ENCODE results near the gene FGFR2. TPM values are rescaled to one million over a fixed set of nuclear protein-coding genes. Genes with fewer than 3 reads are reported as not detected.

The FGFR2 gene
- total RNA-seq, 2 experiments from 2014 or later, result 0.14 to 0.22 TPM

- ChIA-PET CTCF (no interaction called here), POLR2A (no interaction called here)
- no peak overlapping the region for H3K27ac Mint-ChIP-seq
- TF ChIP-seq, protein P1, sequence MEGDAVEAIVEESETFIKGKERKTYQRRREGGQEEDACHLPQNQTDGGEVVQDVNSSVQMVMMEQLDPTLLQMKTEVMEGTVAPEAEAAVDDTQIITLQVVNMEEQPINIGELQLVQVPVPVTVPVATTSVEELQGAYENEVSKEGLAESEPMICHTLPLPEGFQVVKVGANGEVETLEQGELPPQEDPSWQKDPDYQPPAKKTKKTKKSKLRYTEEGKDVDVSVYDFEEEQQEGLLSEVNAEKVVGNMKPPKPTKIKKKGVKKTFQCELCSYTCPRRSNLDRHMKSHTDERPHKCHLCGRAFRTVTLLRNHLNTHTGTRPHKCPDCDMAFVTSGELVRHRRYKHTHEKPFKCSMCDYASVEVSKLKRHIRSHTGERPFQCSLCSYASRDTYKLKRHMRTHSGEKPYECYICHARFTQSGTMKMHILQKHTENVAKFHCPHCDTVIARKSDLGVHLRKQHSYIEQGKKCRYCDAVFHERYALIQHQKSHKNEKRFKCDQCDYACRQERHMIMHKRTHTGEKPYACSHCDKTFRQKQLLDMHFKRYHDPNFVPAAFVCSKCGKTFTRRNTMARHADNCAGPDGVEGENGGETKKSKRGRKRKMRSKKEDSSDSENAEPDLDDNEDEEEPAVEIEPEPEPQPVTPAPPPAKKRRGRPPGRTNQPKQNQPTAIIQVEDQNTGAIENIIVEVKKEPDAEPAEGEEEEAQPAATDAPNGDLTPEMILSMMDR (IDR thresholded peaks at IDR 0.05), result no peak
- no peaks in the 10 kb centered on the region for H3K27me3 ChIP-seq (ENCODE audit: control insufficient read depth in 1 of 2, insufficient read depth in 2 of 2, low read length in 2 of 2)
- no peak overlapping the region for H3K27ac ChIP-seq (ENCODE audit: low read depth in 1 of 2, low read length in 2 of 2)
- H3K36me3 ChIP-seq (ENCODE audit: insufficient read depth, low read length), result no peaks in the 10 kb centered on the region
- no peaks in the 10 kb centered on the region for H3K4me1 ChIP-seq (ENCODE audit: insufficient read depth, low read length)
- no peaks in the 10 kb centered on the region for H3K9me3 Mint-ChIP-seq
- DNase-seq, result no peak
- no peaks in the 10 kb centered on the region for H3K9me3 ChIP-seq (ENCODE audit: control insufficient read depth in 1 of 2, insufficient read depth in 1 of 2, low read length in 2 of 2)
- H3K4me3 ChIP-seq (ENCODE audit: low read length), result no peak overlapping the region
- no peak for ATAC-seq (ENCODE audit: poor library complexity)
- H3K27me3 Mint-ChIP-seq, result no peaks in the 10 kb centered on the region
- intact Hi-C loops (cut with DNase I, micrococcal nuclease), result no loop called here
- no peaks in the 10 kb centered on the region for H3K36me3 Mint-ChIP-seq (ENCODE audit: low read depth)
- H3K4me1 Mint-ChIP-seq (ENCODE audit: low read depth), result no peaks in the 10 kb centered on the region
- no peak overlapping the region for H3K4me3 Mint-ChIP-seq
Observed at GRCh38 chr10:121442086-121442935, 155.9 kb downstream of the FGFR2 start.

DNA sequence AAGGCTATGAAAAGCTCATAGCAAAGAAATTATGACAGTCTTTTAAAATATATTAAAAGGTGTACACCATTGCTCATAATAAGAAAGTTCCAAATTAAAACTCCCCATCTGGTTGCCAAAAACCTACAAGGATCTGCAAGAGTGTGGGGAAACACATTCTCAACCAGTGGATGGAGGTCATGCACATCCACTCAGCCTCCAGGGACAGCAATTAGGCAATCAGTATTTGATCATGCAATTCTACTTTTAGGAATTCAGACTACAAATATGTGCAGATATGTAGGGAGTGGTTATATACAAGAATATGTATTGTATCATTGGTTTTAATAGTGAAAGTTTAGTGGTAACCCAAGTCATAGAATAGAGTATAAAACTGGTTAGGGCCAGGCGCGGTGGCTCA is 157.8 kb downstream of the FGFR2 start:
- H3K9me3 ChIP-seq (ENCODE audit: control insufficient read depth in 1 of 2, insufficient read depth in 1 of 2, low read length in 2 of 2), result no peaks in the 10 kb centered on the region
- no peaks in the 10 kb centered on the region for H3K36me3 ChIP-seq (ENCODE audit: insufficient read depth, low read length)
- POLR2A ChIA-PET, result no interaction called here
- no peak overlapping the region for H3K27ac ChIP-seq (ENCODE audit: low read depth in 1 of 2, low read length in 2 of 2)
- no peak for ATAC-seq (ENCODE audit: poor library complexity)
- no peak for DNase-seq
- H3K4me1 Mint-ChIP-seq (ENCODE audit: low read depth), result no peaks in the 10 kb centered on the region
- no peaks in the 10 kb centered on the region for H3K27me3 ChIP-seq (ENCODE audit: control insufficient read depth in 1 of 2, insufficient read depth in 2 of 2, low read length in 2 of 2)
- no peak overlapping the region for H3K4me3 ChIP-seq (ENCODE audit: low read length)
- intact Hi-C loops (cut with DNase I, micrococcal nuclease), result no loop called here
- no peaks in the 10 kb centered on the region for H3K36me3 Mint-ChIP-seq (ENCODE audit: low read depth)
- H3K27me3 Mint-ChIP-seq, result no peaks in the 10 kb centered on the region
- no peak overlapping the region for H3K4me3 Mint-ChIP-seq
- no peaks in the 10 kb centered on the region for H3K4me1 ChIP-seq (ENCODE audit: insufficient read depth, low read length)
- TF ChIP-seq, protein P1 (IDR thresholded peaks at IDR 0.05), result no peak
- CTCF ChIA-PET, result no interaction called here
- no peak overlapping the region for H3K27ac Mint-ChIP-seq
- H3K9me3 Mint-ChIP-seq, result no peaks in the 10 kb centered on the region

DNA sequence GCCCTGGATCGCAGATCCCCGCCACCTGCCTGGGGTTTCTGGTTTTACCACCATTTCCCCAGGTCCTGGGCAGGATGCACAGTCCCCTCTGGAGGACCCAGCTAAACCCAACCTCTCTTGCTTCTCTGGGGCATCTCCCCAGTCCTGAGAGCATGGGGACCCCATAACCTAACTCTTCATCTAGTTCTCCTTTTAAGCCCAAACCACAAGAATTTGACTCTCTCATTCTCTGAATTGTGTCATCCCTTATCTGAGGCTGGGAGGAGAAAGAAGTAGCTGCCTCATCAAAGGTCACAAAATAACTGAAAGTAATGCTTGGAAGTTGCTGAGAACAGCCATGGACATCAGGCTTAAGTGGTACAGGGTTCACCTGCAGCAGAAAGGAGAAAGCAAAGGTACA is 159.9 kb downstream of the FGFR2 start:
- H3K4me1 Mint-ChIP-seq (ENCODE audit: low read depth), result no peaks in the 10 kb centered on the region
- intact Hi-C loops (cut with DNase I, micrococcal nuclease), result no loop called here
- H3K27me3 Mint-ChIP-seq, result no peaks in the 10 kb centered on the region
- no peak overlapping the region for H3K4me3 Mint-ChIP-seq
- no peak for ATAC-seq (ENCODE audit: poor library complexity)
- H3K27ac Mint-ChIP-seq, result no peak overlapping the region
- Histone ChIP-seq H3K27ac (ENCODE audit: low read depth in 1 of 2, low read length in 2 of 2) (no peak overlapping the region), H3K4me1 (ENCODE audit: insufficient read depth, low read length) (no peaks in the 10 kb centered on the region), H3K4me3 (ENCODE audit: low read length) (no peak overlapping the region), H3K36me3 (ENCODE audit: insufficient read depth, low read length) (no peaks in the 10 kb centered on the region), H3K9me3 (ENCODE audit: control insufficient read depth in 1 of 2, insufficient read depth in 1 of 2, low read length in 2 of 2) (no peaks in the 10 kb centered on the region), H3K27me3 (ENCODE audit: control insufficient read depth in 1 of 2, insufficient read depth in 2 of 2, low read length in 2 of 2) (no peaks in the 10 kb centered on the region)
- CTCF ChIA-PET, result no interaction called here
- POLR2A ChIA-PET, result no interaction called here
- H3K36me3 Mint-ChIP-seq (ENCODE audit: low read depth), result no peaks in the 10 kb centered on the region
- H3K9me3 Mint-ChIP-seq, result no peaks in the 10 kb centered on the region
- TF ChIP-seq, protein P1 (IDR thresholded peaks at IDR 0.05), result no peak
- DNase-seq, result no peak

Measured in CD4-positive, alpha-beta T cell (primary cell).